B cell (primary cell): ENCODE data around the gene SLC2A4.
"Not testable (repeated sequence)": the region's sequence is repeated elsewhere in the genome, so short reads cannot be mapped to it uniquely, and the experiment has no call there.

Source experiments
- EZH2 ChIP-seq: IDR thresholded peaks from 2 replicates; pipeline ENCODE4 v1.6.1; 2012; ENCODE audit warnings: borderline replicate concordance, low read depth, mild to moderate bottlenecking, moderate library complexity, low read length; ENCODE audit not compliant: insufficient read depth, poor library complexity, severe bottlenecking
- TF ChIP-seq, protein P1 (sequence below): fragments of 200-600 bp; IDR thresholded peaks from one replicate; pipeline ENCODE4 v1.8.0; 2022; ENCODE audit warnings: antibody characterized with exemption, mild to moderate bottlenecking

GRCh38 chr17:7337600-7337999 is 56.1 kb downstream of the SLC2A4 start:
- TF ChIP-seq, protein P1, sequence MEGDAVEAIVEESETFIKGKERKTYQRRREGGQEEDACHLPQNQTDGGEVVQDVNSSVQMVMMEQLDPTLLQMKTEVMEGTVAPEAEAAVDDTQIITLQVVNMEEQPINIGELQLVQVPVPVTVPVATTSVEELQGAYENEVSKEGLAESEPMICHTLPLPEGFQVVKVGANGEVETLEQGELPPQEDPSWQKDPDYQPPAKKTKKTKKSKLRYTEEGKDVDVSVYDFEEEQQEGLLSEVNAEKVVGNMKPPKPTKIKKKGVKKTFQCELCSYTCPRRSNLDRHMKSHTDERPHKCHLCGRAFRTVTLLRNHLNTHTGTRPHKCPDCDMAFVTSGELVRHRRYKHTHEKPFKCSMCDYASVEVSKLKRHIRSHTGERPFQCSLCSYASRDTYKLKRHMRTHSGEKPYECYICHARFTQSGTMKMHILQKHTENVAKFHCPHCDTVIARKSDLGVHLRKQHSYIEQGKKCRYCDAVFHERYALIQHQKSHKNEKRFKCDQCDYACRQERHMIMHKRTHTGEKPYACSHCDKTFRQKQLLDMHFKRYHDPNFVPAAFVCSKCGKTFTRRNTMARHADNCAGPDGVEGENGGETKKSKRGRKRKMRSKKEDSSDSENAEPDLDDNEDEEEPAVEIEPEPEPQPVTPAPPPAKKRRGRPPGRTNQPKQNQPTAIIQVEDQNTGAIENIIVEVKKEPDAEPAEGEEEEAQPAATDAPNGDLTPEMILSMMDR: not testable (repeated sequence)
- not testable (repeated sequence) for TF ChIP-seq EZH2
